GM10847 (cell line): ENCODE results near the gene COPS3.

Experiments used
- POLR2A ChIP-seq: IDR thresholded peaks from 2 replicates; pipeline ENCODE4 v1.6.1; 2011; ENCODE audit not compliant: insufficient read length; ENCODE audit errors: extremely low read depth

The COPS3 gene

DNA sequence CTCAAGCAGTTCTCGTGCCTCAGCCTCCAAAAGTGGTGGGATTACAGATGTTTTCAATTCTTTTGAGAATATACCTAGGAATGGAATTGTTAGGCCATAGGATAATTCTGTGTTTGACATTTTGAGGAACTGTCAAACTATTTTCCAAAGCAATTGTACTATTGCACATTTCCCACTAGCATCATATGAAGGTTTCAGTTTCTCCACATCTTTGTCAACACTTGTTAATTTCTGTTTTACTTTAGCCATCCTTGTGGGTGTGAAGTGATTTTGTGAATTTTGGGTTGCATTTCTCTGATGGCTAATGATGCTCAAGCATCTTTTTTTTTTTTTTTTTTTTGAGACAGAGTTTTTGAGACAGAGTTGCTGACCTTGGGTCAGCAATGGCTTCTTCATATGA, 28.3 kb upstream of the COPS3 start:
- no peak for TF ChIP-seq POLR2A

DNA sequence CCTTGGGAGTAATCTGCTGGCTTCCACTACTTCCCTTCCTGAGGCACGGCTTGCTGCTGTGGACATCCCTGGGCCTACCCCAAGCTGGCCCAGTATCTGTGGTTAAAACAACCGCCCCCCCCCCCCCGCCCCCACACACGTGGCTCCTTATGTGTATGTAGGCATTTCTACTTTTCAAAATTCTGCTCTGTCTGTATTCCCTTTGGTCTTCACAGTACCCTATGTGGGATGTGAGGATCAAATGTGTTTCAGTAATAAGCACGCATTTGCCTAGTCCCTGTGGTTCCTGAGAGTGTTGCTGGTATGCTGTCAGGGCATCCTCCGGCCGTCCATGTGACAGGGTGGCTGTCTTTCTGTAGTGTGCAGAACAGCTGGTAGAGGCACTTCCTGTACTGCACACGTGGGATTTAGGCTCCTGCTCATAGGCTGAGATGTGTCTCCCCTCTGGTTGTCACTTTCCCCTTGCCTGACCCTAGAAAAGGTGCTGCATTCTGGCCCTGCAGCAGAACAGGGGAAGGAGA, 24.3 kb upstream of the COPS3 start:
- no peak for TF ChIP-seq POLR2A

DNA sequence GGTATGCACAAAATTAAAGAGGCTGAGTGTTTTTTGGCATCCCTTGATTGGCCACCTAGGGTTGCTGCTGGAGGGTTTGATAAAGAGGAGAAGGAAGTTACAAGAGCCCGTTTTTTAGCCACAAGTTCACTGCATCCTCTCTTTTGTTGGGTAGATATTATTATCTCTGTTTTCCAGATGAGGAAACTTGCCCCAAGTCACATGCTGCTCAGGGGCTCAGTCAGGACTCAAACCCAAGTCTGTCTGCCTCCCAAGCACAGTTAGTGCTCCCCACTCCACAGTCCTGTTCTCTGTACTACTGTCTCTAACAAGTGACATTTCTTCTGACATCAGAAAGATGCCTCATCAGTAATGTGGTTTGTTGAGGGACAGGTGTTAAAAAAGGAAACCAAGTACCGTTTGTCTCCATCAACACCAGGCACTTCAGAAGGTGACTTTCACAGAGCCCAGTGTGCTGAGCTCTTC, 23.5 kb upstream of the COPS3 start:
- no peak for TF ChIP-seq POLR2A

DNA sequence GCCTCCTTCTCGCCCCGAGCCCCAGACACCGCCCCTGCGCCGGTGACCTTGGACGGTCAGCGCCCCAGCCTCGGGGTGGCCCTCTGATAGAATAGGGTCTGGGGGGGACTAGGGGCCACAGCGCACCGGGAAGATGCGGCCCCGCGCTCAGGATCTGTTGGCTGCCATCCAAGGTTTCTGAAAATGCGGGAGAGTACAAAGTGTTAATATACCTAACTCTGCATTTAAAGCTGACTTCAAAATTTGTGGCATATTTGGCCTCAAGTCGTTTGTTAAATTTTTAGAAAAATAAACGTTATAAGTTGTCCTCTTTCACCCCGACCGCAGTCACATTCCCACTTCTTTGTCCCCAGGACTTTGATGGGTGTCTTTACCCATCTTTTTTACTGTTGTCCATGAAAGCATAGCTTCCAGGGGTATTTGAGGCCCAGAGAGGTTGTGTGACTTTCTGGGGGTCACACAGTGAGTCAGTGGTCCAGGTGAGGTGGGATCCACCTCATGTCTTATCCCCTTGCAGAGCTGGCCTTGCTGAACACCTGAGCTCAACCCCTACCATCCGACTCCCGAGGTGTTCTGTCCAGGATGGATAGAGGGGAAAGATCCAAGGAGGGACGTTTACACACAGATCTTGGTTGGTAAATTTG, 22.9 kb upstream of the COPS3 start:
- TF ChIP-seq POLR2A = no peak

DNA sequence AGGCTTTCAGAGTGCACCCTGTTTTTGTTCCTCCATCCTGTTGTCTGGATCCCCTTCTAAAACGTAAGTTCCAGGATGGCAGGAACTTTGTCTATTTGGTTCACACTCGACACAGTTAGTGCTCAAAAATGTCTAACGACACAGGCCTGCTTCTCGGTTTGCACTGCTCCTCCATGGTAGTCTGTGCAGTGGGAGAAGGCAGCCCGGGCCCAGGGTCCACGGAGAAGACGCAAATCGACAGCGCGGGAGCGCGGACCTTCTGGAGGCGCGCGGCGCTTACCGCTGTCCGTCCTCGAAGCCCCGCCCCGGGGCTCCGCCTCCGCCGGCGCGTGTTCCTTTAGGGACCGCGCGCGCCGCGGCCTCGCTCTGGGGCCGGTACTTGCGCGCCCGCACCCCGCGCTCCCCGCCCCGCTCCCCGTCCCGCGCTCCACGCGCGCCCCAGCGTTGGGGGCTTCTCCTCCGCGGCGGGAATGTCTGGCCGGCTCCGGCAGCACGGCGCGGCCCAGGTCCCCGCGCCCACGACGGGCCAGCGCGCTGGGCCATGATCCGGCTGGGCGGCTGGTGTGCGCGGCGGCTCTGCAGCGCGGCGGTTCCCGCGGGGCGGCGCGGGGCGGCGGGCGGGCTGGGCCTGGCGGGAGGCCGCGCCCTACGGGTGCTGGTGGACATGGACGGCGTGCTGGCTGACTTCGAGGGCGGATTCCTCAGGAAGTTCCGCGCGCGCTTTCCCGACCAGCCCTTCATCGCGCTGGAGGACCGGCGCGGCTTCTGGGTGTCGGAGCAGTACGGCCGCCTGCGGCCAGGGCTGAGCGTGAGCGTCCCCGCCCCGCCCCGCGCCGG, 22.2 kb upstream of the COPS3 start, which contains the start of gene NT5M:
TSS of gene NT5M (plus strand) at position 364 of the 837 bp plus-strand sequence. CDS start at position 542, 178 bp downstream.
- TF ChIP-seq POLR2A = no peak

DNA sequence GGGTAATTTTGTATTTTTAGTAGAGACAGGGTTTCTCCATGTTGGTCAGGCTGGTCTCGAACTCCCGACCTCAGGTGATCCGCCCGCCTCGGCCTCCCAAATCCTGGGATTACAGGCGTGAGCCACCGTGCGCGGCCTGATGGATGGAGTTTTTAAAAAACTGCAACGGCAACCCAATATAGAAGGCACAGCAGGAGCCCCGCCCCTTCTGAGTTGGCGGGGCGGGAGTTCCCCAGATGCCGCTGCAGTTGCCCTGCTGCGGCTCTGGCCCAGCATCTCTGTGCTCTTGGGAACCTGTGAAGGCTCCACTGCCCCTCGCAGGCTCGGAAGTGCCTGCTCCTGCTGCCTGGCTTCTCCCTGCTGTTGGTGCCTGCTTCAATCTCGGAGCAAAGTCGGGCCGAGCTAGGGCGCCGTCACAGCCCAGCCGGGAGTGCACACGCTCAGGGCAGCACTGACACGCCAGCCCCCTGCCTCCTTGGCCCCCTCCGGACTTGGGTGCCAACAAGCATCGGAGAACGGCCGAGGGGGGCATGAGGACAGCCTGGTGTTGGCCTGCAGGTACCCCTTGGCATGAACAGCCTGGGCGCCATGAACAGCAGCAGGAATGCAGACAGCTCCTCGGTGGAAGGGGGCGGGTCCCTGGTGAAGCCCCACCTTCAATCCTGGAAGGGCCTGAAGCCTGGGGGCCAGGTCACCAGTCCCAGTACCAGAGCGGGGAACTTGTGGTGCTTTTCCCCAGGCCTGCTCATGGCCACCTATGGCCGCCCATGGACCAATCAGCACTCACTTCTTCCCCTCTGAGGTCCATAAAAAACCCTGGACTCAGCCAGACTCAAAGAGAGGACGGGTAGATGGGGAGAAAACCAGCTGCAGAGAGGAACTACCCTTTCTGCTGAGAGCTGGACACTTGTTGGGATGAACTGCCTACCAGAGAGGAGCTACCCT, 19.9 kb upstream of the COPS3 start:
- no peak for TF ChIP-seq POLR2A

DNA sequence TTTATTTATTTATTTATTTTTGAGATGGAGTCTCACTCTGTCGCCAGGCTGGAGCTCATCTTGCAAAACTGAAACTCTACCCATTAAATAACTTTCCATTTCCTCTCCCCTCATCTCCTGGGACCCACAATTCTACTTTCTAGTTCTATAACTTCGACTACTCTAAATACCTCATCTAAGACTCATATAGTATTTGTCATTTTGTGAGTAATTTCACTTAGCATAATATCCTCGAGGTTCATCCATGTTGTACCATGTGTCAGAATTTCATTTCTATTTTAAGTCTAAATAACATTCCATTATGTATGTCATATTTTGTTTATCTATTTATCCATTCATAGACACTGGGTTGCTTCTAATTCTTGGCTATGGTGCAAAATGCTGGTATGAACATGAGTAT, 17.1 kb upstream of the COPS3 start:
- TF ChIP-seq POLR2A = no peak

DNA sequence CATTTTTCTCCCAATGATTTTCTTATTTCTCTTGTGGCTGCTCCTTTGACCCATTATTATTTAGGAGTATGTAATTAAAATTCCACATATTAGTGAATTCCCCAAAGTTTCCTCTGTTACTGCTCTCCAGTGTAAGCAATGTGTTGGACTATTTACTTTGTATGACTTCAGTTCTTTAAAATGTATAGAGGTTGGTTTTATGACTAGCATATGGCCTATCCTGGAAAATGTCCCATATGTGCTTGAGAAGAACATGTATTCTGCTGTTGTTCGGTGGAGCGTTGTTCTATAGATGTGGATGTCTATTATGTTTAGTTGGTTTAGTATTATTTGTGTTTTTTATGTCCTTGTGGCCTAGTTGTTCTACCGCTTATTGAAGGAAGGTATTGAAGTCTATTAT, 16.2 kb upstream of the COPS3 start:
- no peak for TF ChIP-seq POLR2A

DNA sequence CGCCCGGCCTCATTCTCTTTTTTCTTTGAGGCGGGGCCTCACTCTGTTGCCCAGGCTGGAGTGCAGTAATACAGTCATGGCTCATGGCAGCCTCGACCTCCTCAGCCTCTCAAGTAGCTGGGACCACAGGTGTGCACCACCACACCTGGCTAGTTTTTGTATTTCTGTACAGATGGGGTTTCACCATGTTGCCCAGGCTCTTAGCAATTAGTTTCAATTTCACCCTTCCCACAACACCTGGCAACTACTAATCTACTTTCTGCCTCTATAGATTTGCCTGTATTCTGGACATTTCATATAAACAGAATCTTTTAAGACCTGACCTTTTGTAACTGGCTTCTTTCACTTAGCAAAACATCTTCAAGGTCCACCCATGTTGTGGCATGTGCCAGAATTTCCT, 14.1 kb upstream of the COPS3 start:
- no peak for TF ChIP-seq POLR2A

DNA sequence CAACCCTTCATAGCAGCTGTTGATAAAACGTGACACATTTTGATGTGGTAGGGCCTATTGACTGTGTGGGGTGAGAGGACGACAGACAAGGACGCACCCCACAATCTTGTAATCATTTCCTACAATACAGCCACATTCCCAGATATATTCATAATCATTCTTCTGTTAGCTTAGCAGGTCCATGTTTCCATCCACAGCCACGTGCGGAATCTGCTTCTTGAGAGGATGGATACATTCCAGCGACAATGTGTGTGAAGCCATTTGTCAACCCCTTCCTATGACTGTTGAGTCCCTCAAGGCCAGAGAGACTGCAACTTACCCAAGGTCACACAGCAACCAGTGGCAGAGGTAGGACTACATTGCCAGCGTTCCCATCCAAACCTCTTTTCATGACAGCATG, 8.7 kb upstream of the COPS3 start:
- TF ChIP-seq POLR2A = no peak

DNA sequence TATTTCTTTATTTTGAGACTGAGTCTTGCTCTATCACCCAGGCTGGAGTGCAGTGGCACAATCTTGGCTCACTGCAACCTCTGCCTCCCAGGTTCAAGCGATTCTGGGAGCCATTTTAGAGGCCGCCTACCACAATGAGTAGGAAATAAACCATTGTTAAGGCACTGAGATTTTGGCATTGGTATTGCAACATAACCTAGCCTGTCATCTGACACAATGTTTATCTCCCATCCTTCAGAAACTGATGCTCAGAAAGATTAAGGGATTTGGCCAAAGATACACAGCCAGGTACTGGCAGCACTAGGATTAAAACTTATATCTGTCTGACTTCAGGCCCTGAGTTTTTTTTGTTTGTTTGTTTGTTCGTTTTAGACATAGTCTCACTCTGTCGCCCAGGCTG, 8.0 kb upstream of the COPS3 start:
- no peak for TF ChIP-seq POLR2A

DNA sequence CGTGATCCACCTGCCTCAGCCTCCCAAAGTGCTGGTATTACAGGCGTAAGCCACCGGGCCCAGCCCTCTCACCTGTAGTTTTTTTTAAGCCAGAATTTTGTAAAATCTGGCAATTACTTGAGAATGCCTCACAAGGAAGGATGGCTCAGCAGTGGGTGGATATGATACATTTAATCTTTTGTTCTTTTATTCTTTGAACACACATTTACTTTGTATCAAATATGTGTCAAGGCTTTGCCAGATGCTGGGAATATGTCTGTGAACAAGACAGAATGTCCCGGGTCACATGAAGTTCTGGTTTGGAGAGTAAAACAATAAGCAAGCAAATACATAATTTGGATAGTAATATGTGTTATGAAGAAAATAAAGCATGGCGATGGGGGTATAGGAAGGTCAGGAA, 4.9 kb upstream of the COPS3 start:
- TF ChIP-seq POLR2A = no peak

DNA sequence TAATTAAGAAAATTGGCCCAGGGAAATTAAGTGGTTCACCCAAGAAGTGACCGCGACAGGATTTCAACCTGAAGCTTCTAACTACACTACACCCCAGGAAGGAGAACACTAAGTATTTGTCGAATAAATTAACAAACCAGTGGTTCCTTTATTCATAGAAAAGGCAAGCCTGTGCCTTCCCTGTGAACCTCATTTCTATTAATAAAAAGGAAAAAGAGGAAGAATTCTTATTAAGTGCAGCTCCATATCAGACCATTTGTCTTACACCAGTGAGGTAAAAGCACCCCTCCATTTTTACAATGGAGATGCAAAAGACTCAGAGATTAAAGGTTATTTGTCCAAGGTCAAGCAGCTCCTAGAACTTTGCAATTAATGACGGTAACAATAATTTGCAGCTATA, 1.7 kb downstream of the COPS3 start:
- TF ChIP-seq POLR2A = no peak

DNA sequence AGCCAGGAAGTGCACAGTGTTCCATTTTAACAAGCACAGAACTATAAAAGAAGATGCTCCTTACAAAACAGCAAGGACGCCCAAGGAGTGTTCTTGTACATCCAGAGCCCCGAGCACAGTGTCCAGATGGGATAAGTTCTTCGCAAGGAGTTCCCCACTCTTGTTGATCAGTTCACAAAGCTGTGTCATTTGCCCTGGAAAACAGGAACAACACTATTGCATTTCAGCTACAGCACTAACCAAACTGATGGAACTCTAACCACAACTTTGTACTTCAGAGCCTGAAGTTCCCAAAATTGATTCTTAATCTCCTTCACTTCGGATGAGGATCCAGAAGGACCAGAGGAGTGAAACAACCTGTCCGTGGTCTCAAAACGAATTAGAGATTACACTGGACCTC, 5.1 kb downstream of the COPS3 start:
- TF ChIP-seq POLR2A = no peak

DNA sequence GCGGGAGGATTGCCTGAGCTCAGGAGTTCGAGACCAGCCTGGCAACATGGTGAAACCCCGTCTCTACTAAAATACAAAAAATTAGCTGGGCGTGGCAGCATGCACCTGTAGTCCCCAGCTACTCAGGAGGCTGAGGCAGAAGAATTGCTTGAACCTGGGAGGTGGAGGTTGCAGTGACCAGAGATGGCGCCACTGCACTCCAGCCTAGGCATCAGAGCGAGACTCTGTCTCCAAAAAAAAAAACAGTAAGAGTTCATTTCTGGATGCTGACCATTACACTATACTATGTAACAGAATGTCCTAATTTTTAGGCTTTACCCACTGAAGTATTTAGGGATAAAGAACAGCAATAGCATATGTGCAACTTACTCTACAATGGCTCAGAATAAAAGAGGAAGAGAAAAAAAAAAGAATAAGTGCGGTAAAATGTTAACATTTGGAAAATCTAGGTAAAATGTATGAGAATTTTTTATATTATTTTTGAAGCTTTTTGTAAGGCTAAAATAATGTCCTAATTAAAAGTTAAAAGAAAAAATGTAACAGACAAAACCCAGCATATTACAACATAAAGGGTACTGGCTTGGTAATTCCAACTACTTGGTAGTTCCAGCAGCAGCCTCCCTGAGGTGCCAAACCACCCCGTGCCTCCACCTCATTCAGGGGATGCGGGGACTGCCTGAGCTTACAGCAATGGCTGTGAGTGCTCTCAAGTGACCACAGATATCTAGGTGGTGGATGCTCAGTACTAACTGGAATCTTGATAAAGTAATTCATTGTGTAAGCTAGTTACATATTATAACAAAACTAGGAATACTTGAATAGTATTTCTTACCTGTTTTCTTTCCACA, 10.9 kb downstream of the COPS3 start:
- no peak for TF ChIP-seq POLR2A

DNA sequence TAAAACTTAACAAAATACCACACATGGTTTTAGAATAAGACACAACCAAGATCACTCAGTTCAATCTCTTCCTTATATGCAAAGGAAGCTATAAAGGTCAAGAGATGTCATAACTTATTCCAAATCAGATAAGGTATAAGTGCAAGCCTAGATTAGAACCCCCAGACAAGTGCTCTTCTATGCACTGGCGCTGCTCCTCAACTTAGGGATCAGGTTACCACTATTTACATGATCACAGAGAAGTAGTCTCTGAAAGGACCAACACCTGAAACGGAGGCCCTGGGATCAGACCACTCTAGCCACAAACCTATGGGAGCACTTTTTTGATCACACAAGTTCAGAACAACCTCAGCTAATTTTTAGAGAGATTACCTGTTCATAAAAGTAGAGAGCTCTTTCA, 16.6 kb downstream of the COPS3 start:
- no peak for TF ChIP-seq POLR2A
